Islet of Langerhans (tissue), 1 donor: ENCODE data around the gene SUN1.
"Not testable (repeated sequence)": the region's sequence is repeated elsewhere in the genome, so short reads cannot be mapped to it uniquely, and the experiment has no call there.

ENCODE experiments used
- FAIRE-seq: peaks from one replicate; lab custom pipeline; 2011; peaks lifted over from hg19 to GRCh38; lab: Jason Lieb, UNC

Gene SUN1, protein sequence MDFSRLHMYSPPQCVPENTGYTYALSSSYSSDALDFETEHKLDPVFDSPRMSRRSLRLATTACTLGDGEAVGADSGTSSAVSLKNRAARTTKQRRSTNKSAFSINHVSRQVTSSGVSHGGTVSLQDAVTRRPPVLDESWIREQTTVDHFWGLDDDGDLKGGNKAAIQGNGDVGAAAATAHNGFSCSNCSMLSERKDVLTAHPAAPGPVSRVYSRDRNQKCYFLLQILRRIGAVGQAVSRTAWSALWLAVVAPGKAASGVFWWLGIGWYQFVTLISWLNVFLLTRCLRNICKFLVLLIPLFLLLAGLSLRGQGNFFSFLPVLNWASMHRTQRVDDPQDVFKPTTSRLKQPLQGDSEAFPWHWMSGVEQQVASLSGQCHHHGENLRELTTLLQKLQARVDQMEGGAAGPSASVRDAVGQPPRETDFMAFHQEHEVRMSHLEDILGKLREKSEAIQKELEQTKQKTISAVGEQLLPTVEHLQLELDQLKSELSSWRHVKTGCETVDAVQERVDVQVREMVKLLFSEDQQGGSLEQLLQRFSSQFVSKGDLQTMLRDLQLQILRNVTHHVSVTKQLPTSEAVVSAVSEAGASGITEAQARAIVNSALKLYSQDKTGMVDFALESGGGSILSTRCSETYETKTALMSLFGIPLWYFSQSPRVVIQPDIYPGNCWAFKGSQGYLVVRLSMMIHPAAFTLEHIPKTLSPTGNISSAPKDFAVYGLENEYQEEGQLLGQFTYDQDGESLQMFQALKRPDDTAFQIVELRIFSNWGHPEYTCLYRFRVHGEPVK

DNA sequence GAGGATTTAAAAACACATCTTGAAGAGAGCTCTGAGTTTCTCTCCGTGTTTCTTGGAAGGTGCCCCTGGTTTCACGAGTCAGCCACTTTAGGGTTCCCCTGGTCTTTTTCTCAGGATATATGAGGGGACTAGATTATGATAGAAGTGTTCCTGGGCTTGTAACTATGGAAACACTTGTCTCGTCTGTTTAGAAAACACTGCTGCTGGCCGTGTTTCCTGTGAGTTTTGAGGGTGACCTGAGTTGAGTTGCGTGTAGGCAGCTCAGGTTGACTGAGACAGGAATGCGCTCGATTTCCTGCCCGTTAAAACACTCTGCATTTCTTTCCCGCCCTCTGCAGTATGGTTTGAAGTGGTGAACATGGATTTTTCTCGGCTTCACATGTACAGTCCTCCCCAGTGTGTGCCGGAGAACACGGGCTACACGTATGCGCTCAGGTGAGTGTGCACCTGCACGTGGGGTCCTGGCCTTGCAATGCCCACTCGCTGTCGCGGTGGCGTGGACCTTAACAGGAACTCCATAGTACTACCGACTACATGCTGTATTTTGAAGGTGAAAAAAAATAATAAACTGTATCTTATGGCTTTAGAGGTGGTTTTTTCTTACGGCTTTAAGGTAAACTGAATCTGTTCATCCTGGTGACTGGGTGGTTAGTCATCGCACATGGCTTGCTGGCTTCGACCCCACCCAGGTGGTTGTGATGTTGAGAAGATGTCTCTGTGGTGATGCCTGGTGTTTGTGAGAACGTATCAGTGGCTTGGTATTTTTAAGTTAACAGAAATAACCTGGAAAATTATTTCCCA is at the start of gene SUN1:
Gene SUN1, plus strand, starts transcription at position 310 of the 801 bp plus-strand sequence. Its CDS starts 49 bp downstream, at position 359.
- no peak for FAIRE-seq

DNA sequence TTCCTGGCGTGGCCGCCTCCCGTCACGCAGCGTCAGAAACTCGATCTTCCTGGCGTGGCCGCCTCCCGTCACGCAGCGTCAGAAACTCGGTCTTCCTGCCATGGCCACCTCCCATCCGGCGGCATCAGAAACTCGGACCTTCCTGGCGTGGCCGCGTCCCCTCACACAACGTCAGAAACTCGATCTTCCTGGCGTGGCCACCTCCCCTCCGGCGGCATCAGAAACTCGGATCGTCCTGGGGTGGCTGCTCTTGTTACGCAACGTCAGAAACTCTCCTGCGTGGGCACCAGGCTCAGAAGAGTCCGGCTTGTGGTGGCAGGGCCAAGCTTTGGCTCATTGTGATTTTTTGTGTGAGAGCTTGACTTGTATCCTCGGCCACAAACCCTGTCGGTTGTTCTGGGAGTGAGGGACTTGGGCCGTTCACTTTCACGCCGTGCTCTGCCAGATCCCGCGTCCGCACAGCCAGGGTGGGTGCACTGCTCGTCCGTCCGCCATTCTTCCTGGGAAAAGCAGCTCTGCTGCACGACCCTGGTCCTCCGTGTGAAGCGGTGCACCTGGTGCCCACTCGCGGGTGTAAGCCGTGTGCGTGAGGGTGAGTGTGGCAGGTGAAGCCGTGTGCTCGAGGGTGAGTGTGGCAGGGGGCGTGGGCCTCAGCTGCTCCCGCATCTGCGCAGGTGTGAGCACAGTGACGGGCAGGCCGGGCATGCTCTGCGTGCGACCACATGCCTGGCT is 49.4 kb upstream of the SUN1 start:
- FAIRE-seq, result no peak

DNA sequence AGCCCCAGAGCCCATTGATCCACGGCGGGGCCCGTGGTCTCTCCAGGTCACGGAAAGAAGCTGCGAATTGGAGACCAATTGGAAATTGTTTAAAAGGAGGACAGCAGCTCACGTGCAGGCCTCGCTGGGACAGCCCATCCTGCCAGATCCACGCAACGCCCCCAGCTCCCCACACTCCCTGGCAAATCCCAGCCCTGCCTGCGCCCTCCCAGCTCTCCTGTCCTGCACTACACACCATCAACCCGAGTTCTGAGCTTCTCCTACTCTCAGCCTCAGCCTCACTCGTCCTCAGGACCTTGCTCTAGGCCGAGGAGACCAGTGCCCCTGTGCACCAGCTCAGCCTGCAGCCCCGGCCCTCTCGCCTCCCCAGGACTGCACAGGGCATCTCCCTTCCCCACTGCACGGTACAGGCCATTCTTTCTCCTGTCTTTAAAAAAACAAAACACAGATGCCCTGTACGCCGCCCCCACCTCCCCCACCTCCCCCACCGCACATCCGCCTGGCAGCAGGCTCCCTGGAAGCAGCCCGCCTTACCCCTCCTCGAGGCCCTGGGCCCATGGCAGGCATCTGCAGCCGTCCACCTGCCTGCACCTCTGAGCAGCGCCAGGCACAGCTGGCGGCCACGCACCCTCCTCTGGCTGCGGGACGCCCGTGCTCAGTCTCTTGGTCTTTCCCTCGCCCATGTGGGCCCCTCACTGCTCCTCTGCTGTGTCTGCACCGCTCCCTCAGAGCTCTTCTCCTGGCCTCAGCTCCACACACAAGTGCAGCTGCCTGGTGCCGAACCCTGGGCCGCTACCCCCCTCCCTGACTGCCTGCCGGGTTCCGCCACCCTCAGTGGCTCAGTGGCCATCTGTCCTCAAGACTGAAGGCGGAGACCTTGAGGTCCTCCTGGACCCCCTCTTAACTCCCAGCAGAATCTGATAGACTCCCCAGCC is 48.5 kb upstream of the SUN1 start:
- no peak for FAIRE-seq

DNA sequence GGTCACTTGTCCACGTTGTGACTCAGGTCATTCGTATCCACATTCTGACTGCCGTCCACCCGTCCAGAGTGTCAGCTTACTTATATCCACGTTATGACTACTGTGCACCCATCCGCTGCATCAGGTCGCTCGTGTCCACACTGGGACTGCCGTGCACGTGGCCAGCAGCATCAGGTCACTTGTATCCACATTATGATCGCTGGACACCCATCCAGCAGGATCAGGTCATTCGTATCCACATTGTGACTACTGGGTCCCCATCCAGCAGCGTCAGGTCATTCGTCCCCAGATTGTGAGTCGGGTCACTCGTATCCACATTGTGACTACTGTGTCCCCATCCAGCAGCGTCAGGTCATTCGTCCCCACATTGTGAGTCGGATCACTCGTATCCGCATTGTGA is 47.3 kb upstream of the SUN1 start:
- no peak for FAIRE-seq

DNA sequence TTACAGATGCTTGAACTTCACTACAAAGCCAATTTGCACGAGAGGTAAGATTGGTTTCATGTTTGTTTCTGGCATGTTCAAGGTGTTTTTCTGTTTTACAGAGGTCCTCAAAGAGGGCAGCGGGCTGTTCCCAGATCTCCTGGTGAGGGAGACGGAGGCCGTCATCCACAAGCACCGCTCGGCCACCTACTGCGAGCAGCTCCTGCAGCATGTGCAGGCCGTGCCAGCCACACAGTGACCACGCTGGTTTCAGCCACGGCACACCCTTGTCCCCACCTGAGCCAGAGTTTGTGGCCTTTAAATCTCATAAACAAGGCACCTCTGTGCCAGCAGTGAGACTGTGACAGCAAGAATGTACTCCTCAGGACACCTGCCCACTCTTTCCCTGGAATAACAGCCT is 46.9 kb upstream of the SUN1 start:
- no peak for FAIRE-seq

DNA sequence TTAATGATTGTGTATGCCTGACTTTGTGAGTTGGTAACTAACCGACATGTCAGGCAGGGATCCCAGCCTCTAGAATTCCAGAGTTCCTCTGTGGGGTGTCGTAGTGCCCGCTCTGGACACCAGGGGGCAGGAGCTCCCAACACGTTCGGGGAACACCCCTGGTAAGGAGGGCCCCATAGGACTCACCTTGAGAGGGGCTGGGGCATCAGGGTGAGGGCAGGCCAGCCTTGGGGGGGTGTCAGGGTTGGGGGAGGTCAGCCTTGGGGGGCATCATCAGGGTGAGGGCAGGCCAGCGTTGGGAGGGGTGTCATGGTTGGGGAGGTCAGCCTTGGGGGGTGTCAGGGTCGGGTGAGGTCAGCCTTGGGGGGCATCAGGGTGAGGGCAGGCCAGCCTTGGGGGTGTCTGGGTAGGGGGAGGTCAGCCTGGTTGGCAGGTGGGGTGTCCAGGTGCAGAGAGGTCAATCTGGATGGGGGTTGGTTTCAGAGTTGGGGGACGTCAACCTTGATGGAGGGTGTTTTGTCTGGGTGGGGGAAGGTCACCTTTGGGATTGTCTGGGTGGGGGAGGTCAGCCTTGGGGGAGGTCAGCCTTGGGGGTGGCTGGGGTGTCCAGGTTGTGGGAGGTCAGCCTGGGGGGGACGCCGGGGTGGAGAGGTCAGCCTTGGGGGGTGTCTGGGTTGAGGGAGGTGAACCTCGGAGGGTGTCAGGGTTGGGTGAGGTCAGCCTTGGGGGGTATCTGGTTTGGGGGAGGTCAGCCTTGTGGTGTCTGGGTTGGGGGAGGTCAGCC is 45.6 kb upstream of the SUN1 start:
- FAIRE-seq, result no peak

GRCh38 chr7:787332-788240 is 44.7 kb upstream of the SUN1 start:
- FAIRE-seq, result no peak

DNA sequence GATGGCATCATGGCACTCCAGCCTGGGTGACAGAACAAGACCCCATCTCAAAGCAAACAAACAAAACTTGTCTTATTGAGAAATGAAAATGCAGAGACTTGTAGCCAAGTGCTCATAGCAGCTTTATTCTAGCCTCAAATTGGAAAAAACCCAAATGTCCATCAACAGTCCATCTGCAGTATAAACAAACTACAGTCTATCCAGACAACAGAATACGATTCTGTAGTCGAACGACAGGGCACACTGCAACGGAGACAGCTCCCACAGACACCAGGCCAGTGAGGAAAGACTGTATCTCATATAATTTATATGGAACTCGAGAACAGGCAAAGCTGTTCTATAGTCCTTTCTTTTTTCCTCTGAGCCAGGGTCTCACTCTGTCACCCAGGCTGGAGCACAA is 40.8 kb upstream of the SUN1 start:
- no peak for FAIRE-seq

DNA sequence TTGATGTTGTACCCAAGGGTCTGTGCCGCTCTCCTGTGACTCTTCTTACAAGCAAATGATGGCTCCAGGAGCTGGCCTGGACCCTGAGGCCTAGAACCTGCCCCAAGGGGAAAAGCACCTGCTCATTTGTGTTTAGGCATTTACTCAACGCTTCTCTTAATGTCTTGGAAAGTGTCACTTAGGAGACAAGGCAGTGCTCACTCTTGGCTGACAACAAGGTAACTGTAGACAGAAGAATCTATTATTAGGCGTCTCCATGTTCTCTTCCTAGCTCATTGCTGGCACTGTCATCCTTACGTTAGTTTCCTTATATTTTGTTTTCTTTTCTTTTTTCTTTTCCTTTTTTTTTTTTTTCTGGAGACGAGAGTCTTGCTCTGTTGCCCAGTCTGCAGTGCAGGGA is 38.1 kb upstream of the SUN1 start:
- FAIRE-seq, result no peak

DNA sequence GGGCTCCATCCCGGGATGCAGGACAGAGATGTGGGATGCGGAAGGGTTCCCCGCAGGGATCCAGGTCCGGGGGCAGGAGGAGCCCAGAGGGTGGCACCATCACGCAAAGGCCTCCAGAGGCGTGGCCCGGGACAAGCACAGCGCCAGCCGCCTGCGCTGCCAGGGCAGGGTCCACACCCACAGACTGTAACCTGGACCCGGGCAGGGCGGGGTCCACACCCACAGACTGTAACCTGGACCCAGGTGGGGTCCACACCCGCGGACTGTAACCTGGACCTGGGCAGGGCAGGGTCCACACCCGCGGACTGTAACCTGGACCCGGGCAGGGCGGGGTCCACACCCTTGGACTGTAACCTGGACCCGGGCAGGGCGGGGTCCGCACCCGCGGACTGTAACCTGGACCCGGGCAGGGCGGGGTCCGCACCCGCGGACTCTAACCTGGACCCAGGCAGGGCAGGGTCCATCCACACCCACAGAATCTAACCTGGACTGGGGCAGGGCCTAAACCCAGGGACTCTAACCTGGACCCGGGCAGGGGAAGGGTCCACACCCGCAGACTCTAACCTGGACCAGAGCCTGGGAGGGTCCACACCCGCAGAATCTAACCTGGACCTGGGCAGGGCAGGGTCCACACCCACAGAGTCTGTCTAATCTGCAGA is 37.5 kb upstream of the SUN1 start:
- FAIRE-seq, result no peak

- not testable (repeated sequence) for FAIRE-seq
Observed at GRCh38 chr7:796434-797169, 35.7 kb upstream of the SUN1 start.

DNA sequence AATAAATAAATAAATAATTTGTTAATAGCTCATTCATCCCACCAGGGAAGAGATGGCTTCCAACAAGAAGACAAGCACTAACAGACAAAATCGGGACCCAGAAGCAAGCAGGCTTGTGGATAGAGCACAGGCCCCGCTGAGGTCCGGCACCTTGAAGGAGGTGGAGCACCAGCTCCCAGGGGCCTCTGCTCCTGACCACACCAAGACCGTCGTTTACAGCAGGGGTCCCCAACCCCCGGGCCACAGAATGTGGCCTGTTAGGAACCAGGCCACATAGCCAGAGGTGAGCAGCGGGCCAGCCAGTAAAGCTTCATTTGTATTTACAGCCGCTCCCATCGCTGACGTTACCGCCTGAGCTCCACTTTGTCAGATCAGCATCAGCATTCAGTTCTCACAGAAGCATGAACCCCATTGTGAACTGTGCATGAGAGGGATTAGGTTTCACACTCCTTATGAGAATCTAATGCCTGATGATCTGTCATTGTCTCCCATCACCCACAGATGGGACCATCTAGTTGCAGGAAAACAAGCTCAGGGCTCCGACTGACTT is 33.3 kb upstream of the SUN1 start:
- no peak for FAIRE-seq

DNA sequence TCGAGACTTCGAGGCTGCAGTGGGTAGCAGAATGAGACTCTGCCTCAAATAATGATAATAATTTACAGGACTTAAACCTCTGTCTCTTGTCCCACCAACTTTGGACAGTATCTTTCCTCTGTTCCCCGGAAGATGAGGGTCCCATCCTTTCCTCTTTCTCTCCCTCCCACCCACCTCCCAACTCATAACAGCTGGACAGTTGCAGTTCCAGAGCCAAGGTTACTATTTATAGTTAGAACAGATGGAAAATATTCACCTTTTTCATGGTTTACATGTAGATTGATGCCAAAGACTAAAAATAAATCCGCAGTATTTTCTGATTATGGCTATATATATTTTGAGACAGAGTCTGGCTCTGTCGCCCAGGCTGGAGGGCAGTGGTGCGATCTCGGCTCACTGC is 31.6 kb upstream of the SUN1 start:
- FAIRE-seq, result no peak

- not testable (repeated sequence) for FAIRE-seq
Observed at GRCh38 chr7:801351-801750, 30.9 kb upstream of the SUN1 start.

- no peak for FAIRE-seq
Observed at GRCh38 chr7:801940-802381, 30.3 kb upstream of the SUN1 start.

GRCh38 chr7:802500-803242 is 29.6 kb upstream of the SUN1 start:
- no peak for FAIRE-seq

DNA sequence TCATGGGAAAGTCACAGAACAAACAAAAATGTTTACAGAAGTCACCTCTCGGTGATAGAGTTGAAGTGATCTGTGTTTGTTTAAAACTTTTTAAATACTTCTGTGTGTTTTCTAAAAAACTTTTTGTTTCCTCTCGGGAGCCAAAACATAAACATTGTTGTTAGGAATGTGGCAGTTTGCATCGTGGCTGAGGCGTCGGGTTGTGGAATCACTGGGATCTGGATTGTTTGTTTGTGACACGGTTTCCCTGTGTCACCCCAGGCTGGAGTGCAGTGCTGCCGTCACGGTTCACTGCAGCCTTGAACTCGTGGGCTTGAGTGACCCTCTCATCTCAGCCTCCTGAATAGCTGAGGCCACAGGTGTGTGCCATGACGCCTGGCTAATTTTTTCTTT is 29.0 kb upstream of the SUN1 start:
- no peak for FAIRE-seq
